CD4-positive, alpha-beta T cell treated with Interleukin-6 at 100 ng/mL for 8 hours (primary cell): ENCODE data around the gene CDC42EP5.
"Not testable (repeated sequence)": the region's sequence is repeated elsewhere in the genome, so short reads cannot be mapped to it uniquely, and the experiment has no call there.

Experiments used
- DNase-seq: peaks from one replicate; pipeline ENCODE4 v3.0.0-alpha.2; 2020; ENCODE audit warnings: mixed read lengths, low spot score

Gene CDC42EP5

DNA sequence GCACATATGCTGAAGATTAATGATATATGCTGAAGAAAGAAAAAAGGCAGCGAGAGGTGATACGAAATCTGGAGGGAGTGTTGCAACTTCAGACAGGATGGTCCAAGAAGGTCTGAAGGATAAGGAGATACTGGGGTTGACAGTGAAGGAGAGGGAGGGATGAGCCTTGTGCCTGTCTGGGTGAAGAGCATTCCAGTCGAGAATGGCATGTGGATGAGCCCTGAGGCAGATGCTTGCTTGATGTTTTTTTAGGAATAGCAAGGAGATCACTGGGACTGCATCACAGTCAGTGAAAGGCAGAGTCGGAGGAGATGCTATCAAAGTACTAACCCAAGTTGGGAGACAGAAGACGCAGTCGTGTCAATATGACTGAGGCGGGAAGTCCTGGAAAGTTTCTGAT lies 16.2 kb upstream of the CDC42EP5 start:
- DNase-seq, result no peak

DNA sequence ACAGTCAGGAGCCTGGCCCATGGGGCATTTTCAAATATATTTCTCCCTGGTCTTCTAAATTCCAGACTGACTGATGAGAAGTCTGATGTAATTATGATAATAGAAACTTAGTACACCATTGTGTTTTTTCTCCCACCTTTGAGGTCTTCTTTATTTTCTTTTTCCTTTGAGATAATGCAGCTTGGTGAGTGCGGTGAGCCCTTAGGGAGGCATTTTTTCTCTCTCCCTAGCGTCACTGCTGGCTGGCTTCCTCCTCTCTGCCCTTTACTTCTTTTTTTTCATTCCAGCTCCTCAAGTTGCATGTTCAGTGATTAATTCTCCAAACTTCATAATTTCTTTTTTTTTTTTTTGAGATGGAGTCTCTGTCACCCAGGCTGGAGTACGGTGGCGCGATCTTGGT lies 12.8 kb upstream of the CDC42EP5 start:
- DNase-seq, result no peak

DNA sequence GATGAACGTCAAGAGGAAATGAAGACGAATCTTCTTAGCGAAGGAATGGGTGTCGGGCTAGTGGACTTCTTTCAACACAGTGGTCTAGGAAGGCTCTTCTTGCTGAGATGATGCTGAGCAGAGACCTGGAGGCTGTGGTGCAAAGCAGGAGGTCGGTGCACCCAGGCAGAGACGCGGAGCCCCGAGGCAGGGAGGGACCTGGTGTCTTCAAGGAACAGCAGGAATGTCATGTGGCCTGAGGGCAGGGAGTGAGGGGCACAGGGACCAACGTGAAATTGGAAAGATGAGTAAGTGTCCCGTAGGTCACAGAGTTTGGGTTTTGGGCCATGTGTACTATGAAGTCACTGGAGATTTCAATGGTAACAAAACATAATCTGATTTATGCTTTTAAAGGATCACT lies 11.4 kb upstream of the CDC42EP5 start:
- DNase-seq, result no peak

DNA sequence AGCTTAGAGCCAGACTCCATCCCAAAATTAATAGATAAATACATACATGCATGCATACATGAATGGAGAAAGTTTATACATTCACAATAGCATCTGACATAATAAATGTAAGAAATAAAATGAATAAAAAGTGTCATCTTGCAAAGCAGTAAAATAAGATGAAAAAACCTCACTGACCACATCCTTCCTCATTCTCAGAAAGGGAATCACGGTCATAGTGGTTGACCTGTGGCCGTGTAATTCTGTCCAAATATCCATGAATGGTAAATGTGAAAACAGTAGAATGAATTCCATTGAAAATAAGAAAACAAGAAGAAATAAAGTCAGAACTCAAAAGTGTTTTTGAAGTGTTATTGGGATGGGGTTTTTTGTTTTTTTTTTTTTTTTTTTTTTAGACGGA lies 9.8 kb upstream of the CDC42EP5 start:
- DNase-seq, result no peak

DNA sequence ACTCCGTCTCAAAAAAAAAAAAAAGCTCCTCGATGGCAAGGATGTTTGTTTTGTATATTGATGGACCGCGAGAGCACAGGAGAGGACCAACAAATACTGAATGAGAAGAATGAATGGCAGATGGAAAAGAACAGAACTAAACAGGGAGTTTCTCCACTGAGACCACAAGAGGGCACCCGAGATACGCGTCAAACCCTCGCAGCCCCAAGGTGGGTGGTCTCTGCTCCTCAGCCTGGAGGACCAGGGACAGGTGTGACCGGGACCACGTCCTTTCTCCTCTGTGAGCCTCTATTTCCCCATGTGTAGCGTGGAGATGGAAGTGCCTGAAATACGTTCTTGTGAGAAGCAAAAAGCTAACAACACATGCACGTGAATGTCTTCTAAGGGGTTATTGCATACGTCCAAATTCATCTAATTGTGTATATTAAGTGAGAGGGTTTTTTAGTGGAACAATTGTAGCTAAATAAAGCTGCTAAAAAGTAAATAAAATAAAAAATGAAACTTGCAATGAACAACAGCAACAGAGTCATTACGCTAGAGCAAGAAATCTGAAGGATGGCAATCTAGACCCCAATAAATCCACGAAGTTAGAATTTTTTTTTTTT lies 8.3 kb upstream of the CDC42EP5 start:
- peak; percentile 35 for DNase-seq

DNA sequence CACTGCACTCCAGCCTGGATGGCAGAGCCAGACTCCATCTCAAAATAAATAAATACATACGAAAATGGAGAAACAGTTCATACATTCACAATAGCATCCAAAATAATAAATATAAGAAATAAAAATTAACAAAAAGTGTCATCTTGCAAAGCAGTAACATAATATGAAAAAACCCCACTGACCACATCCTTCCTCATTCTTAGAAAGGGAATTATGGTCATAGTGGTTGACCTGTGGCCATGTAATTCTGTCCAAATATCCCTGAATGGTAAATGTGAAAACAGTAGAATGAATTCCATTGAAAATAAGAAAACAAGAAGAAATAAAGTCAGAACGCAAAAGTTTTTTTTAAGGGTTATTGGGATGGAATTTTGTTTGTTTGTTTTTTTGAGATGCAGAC lies 7.0 kb upstream of the CDC42EP5 start:
- no peak for DNase-seq

DNA sequence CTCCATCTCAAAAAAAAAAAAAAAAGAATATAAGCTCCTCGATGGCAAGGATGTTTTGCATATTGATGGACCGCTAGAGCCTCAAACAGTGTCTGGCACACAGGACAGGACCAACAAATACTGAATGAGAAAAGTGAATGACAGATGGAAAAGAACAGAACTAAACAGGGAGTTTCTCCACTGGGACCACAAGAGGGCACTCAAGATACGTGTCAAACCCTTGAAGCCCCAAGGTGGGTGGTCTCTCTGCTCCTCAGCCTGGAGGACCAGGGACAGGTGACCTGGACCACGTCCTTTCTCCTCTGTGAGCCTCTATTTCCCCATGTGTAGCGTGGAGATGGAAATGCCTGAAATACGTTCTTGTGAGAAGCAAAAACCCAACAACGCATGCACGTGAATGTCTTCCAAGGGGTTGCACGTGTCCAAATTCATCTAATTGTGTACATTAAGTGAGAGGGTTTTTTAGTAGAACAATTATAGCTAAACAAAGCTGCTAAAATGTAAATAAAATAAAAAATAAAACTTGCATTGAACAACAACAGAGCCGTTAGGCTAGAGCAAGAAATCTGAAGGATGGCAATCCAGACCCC lies 5.7 kb upstream of the CDC42EP5 start:
- no peak for DNase-seq

DNA sequence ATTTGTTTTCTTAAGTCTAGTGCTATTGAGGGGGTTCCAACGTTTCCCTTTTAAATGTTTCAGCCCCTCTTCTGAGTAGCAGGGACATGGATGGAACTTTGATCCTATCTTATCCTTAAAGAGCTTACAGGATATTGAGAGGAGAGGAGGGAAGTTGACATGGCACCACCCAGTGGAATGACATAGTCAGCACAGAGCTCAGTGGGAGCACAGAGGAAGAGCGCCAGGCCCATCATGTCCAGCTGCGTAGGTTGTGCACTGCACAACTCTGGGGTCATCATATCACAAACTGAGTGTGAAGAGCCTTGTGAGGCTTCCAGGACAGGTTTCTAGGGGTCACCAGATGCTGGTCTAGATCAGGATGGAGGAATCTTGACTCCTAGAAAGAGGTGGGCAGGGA lies 4.6 kb upstream of the CDC42EP5 start:
- DNase-seq, result no peak

DNA sequence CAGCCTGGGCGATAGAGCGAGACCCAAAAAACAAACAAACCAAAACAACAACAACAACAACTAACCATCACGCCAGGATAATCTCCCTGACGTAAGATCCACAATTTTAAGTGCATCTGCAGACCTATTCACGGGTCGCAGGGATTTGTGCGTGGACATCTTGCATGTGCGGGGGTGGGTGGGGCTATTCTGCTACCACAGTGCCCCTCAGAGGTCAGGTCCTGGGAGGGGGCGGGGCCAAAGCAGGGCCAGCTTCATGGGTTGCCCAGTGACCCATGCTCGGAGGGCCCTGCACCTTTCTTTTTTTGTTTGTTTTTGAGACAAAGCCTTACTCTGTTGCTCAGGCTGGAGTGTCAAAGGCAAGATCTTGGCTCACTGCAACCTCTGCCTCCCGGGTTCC lies 2.6 kb upstream of the CDC42EP5 start:
- DNase-seq, result no peak

DNA sequence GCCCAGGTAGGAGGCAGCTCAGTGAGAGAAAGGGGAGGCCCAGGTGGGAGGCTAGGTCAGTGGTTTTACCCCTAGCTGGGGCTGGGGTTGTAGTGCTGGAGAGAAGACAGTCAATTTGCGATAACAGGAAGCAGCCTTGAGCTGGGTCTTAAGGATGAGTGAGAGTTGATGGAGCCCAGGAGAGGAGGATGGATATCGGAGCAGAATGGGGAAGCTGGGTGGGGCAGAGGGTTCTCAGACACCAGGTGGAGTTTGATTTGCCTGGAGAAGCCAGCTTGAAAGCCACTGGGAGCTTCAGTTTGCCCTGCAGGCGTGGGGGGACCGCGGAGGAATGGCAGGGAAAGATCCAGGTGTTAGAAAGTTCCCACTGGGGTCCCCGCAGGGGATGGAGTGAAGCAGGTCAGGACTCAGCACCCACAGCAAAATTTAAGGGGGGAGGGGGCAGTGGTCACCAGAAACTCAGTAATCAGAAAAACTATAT lies 836 bp upstream of the CDC42EP5 start:
- no peak for DNase-seq

DNA sequence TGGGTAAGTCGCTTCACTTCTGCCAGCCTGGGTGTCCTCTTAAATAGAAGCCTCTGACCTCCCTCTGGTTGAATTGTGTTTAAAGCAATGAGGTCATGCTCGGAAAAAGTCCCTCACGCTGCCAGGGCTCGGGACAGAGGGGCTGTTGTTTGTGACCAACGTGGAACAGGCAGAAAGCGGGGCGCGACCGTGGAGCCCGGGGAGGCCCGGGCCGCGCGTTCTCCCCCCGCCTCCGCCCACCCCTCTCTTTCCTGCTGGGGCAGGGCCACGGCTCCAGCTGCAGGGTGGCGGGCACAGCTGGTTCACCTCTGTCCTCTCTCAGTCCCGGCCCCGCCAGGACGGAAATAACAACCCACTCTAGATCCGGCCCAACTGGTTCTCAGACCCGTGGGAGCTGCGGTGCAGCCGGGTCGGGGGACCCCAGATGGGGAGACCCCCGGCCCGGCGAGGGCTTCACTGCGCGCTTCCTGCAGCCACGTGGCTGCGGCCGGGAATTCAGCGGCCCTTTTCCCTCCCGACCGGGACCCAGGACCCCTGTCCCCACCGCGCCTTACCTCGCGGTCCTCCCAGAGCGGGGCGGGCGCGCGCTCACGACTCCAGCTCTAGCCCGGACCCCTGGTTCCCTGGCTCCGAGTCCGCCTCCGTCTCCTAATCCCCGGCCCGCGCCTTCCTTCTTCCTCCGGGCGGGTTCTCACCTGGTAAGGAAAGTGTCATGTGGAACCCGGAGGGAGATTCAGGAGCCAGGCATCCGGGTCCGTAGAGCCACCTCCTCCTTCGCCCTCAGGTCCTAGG lies 1.9 kb downstream of the CDC42EP5 start:
- no peak for DNase-seq

DNA sequence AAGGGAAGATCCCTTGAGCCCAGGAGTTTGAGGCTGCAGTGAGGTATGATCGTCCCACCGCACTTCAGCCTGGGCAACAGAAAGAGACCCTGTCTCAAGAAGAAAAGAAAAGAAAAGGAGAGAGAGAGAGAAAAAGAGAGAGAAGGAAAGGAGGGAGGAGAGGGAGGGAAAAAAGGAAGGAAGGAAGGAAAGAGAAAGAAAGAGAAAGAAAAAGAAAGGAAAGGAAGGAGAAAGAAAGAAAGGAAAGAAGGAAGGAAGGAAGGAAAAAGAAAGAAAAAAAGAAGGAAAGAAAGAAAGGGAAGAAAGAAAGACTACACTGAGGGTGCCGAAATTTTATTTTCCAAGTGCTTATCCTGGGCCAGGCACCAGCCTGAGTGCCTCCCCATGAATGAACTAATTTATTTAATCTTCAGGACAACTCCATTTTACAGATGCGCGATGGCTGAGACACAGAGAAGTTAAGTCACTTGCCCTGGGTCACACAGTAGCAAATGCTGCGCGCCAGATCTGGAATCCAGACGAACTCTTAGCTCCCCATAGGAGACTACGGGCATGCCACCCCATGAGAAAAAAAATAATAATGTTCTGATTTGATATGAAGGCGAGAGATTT lies 2.7 kb downstream of the CDC42EP5 start:
- DNase-seq, result no peak

DNA sequence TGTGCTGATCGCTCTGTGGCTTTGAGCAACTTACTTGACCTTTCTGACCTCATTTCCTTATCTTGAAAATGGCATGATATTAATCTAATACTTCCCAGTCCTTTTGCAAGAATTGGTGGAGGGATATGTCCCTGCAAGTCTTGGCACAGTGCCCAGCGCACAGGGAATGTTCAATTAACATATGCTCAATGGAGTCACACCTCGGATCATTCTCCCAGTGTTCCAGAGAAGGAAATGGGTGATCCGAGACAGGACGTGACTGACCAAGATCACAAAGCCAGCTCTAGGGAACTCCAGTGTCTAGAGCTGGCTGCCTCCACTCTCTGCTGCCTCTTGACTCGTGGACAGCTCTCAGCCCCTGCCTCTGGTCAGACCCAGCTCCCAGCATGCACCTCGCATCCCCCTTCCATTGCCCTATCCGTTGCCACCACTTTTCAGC lies 3.6 kb downstream of the CDC42EP5 start:
- DNase-seq, result no peak

DNA sequence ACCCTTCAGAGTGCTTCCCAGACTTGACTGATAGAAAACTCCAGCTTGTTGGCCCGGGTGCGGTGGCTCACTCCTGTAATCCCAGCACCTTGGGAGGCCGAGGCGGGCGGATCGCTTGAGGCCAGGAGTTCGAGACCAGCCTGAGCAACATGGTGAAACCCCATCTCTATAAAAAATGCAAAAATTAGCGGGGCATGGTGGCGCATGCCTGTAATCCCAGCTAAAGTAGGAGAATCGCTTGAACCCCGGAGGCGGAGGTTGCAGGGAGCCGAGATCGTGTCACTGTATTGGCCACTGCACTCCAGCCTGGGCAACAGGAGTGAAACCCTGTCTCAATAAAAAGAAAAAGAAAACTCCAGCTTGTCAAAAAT lies 7.0 kb downstream of the CDC42EP5 start:
- not testable (repeated sequence) for DNase-seq

DNA sequence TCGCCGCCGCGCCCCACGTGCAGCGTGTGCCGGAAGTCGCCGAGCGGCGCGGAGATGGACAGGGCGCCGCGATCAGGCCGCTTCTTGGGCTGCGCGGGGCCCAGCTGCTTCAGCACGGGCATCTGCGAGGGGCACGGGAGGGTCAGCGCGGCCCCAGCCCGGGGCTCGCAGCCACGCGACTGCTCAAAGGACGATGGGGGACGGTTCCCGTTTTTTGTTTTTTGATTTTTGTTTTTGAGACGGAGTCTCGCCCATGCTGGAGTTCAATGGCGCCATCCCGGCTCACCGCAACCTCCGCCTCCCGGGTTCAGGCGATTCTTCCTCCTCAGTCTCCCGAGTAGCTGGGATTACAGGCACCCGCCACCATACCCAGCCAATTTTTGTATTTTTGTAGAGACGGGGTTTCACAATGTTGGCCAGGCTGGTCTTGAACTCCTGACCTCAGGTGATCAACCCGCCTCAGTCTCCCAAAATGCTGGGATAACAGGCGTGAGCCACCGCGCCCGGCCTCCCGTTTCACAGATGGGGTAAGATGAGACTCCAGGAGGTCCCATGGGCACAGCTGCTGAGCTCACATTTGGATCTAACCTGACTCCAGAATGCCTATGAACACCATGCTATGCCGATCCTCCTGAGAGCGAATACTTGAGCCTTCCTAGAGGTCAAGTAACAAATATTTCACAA lies 7.5 kb downstream of the CDC42EP5 start:
- DNase-seq, result no peak

DNA sequence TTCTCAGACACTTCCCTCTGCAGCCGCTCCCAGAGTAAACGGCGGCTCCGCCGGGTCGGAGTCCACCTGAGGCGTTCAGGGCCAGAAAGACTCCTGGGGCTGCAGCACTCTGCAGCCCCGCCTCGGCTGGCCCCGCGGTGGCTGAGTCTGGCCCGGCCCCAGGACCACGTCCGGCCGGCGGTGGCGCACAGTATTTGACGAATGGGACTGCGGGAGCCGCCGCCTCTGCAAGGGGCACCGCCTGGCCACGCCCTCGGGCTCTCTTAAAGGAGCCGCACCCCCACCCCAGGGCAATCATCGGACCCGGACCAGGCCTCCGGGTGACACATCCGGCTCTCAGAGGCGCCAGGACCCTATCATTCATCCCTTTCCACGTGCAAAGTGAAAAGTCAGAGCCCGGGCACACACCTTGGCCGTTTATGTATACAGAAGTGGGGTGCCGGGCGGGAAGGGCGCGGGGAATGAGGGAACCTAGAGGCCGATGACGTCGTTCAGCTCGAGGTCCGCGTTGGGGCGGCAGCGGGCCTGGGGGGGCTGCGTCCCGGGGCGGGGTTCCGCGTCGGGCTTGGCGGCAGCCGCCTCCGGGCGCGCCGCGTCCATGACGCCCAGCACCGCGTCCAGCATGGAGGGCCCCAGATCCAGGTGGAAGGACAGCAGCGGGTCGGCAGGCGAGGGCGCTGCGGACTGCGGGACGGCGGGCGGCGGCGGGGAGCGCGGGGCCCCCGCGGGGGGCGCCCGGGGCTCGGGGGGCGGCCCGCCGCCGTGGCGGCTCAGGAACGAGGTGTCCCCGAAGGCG lies 8.3 kb downstream of the CDC42EP5 start:
- peak; percentile 62 for DNase-seq

DNA sequence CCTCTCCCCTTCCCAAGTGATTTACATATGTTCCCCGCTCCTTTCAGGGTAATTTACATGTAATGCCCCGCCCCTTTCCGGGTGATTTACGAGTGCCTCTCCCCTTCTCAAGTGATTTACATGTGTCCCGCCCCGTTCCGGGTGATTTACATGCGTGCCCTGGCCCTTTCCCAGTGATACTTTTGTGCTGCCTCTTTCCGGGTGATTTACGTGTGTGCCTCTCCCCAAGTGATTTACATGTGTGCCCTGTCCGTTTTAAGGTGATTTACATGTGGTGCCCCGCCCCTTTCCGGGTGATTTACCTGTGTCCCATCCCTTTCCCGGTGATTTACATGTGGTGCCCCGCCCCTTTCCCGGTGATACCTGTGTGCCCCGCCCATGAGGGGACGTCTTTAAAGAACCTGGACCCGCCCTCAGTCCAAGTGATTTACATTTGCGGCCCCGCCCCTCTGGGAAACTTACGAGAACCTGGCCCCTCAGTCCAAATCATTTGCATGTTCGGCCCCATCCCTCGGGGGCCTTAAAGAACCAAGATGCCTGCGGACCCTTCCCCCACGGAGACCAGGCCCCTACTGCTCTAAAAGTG lies 9.0 kb downstream of the CDC42EP5 start:
- peak; percentile 83 for DNase-seq

DNA sequence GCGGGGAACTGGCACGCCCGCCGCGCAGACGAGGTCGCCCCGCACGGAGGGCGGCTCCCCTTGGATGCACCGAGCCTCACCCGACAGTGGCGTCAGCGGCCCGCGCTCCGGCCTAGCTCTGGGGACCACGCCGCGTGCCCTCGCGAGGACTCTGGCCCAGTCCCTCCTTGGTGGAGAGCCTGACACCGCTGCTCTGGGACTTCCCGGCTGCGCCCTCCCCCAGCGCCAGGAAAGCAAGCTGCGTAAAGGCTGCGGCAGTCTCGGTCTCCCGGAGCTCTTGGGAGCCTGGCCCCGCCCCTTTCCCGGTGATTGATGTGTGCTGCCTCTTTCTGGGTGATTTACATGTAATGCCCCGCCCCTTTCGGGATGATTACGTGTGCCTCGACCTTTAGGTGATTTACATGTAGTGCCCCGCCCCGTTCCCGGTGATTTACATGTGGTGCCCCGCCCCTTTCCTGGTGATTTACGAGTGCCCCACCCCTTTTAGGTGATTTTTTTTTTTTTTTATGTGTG lies 9.5 kb downstream of the CDC42EP5 start, which contains the start of gene LENG9:
LENG9 (minus strand) TSS at position 248 of the 513 bp plus-strand sequence. CDS start 252 bp downstream, outside the sequence.
- peak; percentile 92 for DNase-seq

DNA sequence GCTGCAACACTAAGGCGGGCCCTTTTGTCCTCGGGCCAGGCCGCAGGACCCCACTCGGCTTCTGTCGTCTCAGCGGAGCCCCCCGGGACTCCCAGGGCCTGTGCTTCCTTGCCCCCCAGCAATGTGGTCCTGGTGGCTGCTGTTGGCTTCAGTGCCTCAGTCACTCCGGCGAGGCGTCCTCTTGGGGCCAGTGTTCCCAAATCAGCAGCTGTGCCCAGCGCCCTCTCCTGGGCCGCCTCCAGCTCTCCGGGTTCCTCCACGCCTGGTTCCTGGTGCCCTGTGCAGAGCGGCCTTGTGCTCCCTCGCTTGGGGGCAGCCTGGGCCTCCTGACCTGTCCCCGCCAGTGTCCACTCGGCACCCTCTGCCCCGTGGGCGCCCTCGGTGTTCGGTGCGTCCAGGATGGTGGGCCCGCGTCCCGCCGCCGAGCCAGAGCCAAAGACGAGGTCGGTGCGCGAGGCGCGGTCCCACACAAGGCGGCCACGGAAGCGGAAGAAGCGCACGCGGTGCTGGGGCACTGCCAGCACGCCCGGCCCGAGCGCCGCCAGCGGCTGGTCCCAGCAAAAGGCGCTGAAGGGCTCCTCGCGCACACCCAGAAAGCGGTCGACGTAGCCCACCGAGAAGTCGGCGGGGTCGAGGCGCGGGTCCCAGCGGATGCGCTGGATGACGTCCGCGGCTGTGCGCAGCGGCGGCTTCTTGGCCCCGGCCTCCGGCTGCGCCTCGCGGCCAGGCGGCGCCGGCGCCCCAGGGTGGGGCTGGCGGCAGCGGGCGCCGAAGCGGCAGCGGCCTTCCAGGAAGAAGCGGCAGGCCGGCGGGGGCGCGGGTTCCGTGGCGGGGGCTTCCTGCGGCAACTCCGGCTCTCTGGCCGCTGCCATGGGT lies 10.2 kb downstream of the CDC42EP5 start:
- peak; percentile 52 for DNase-seq
